ENCODE results near the gene CACNA1C. TPM values are rescaled to one million over a fixed set of nuclear protein-coding genes. Genes with fewer than 3 reads are reported as not detected.

CACNA1C gene
- total and polyA plus RNA-seq, 5 donors from 2014 or later: 0.02 to 0.14 (median 0.10) TPM

DNA sequence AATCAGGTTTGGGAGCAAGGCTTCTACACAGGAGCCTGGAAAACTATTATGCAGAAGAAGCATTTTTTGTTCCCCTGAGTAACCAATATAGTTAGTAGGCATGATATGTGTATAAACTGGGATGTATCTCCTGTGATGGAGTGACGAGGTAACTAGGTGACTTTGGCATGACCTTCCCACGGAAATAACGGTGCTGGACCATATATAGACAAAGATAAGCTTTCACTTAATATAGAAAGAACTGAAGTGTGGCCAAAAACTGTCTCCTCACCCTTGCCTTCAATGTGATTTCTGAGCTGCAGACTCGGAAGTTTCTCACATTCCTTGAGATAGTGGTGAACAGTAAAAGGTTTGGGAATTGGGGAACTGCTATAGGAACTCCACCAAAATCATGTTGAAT, 185.3 kb downstream of the CACNA1C start:
- Mint-ChIP-seq H3K36me3 (no peaks in the 10 kb centered on the region), H3K4me3 (no peak overlapping the region), H3K9me3 (no peaks in the 10 kb centered on the region), H3K27me3 (peaks cover 11% of the 10 kb centered on the region), H3K4me1 (no peaks in the 10 kb centered on the region), H3K27ac (no peak overlapping the region)
- Histone ChIP-seq H3K4me1 (ENCODE audit: control insufficient read depth, insufficient read depth, low read length, poor library complexity, severe bottlenecking) (no peaks in the 10 kb centered on the region), H3K9me3 (ENCODE audit: control insufficient read depth in 2 of 2, low read length in 2 of 2) (no peaks in the 10 kb centered on the region), H3K27me3 (ENCODE audit: control insufficient read depth, insufficient read depth, low read length) (peaks cover 3% of the 10 kb centered on the region), H3K36me3 (ENCODE audit: control insufficient read depth, insufficient read depth, low read length) (no peaks in the 10 kb centered on the region), H3K27ac (ENCODE audit: insufficient read depth, low read length, poor library complexity, severe bottlenecking) (no peak overlapping the region), H3K4me3 (ENCODE audit: low read depth, low read length) (no peak overlapping the region)
- DNase-seq (no peak), ATAC-seq (ENCODE audit: low read depth in 2 of 2) (no peak)

GRCh38 chr12:2239381-2239871, 186.6 kb downstream of the CACNA1C start:
- Mint-ChIP-seq H3K27me3 (peaks cover 5% of the 10 kb centered on the region), H3K4me1 (no peaks in the 10 kb centered on the region)
- ATAC-seq (ENCODE audit: low read depth in 2 of 2): no peak

GRCh38 chr12:2240390-2240789, 187.6 kb downstream of the CACNA1C start:
- DNase-seq (no peak), ATAC-seq (ENCODE audit: low read depth in 2 of 2) (no peak)
- H3K4me3 Mint-ChIP-seq: no peak overlapping the region
- H3K27ac ChIP-seq (ENCODE audit: insufficient read depth, low read length, poor library complexity, severe bottlenecking): no peak overlapping the region
- no peaks in the 10 kb centered on the region for H3K9me3 ChIP-seq (ENCODE audit: control insufficient read depth in 2 of 2, low read length in 2 of 2)
- no peaks in the 10 kb centered on the region for H3K36me3 ChIP-seq (ENCODE audit: control insufficient read depth, insufficient read depth, low read length)
- H3K27ac Mint-ChIP-seq: no peak overlapping the region
- no peaks in the 10 kb centered on the region for H3K4me1 Mint-ChIP-seq
- H3K27me3 Mint-ChIP-seq: peaks cover 5% of the 10 kb centered on the region
- H3K36me3 Mint-ChIP-seq: no peaks in the 10 kb centered on the region
- no peaks in the 10 kb centered on the region for H3K9me3 Mint-ChIP-seq
- H3K27me3 ChIP-seq (ENCODE audit: control insufficient read depth, insufficient read depth, low read length): peaks cover 3% of the 10 kb centered on the region
- no peaks in the 10 kb centered on the region for H3K4me1 ChIP-seq (ENCODE audit: control insufficient read depth, insufficient read depth, low read length, poor library complexity, severe bottlenecking)
- H3K4me3 ChIP-seq (ENCODE audit: low read depth, low read length): no peak overlapping the region

More at GRCh38 chr12:2239381-2239871, 186.6 kb downstream of the CACNA1C start:
- H3K36me3 Mint-ChIP-seq: no peaks in the 10 kb centered on the region
- no peaks in the 10 kb centered on the region for H3K36me3 ChIP-seq (ENCODE audit: control insufficient read depth, insufficient read depth, low read length)
- no peak overlapping the region for H3K27ac ChIP-seq (ENCODE audit: insufficient read depth, low read length, poor library complexity, severe bottlenecking)
- H3K4me1 ChIP-seq (ENCODE audit: control insufficient read depth, insufficient read depth, low read length, poor library complexity, severe bottlenecking): no peaks in the 10 kb centered on the region
- no peak overlapping the region for H3K4me3 ChIP-seq (ENCODE audit: low read depth, low read length)
- no peaks in the 10 kb centered on the region for H3K9me3 Mint-ChIP-seq
- no peak overlapping the region for H3K27ac Mint-ChIP-seq
- no peak overlapping the region for H3K4me3 Mint-ChIP-seq
- H3K27me3 ChIP-seq (ENCODE audit: control insufficient read depth, insufficient read depth, low read length): peaks cover 3% of the 10 kb centered on the region
- no peak for DNase-seq
- no peaks in the 10 kb centered on the region for H3K9me3 ChIP-seq (ENCODE audit: control insufficient read depth in 2 of 2, low read length in 2 of 2)

GRCh38 chr12:2240984-2241383, 188.2 kb downstream of the CACNA1C start:
- ATAC-seq (ENCODE audit: low read depth in 2 of 2) (no peak), DNase-seq (no peak)
- H3K9me3 ChIP-seq (ENCODE audit: control insufficient read depth in 2 of 2, low read length in 2 of 2): no peaks in the 10 kb centered on the region
- H3K27ac ChIP-seq (ENCODE audit: insufficient read depth, low read length, poor library complexity, severe bottlenecking): no peak overlapping the region
- no peaks in the 10 kb centered on the region for H3K36me3 ChIP-seq (ENCODE audit: control insufficient read depth, insufficient read depth, low read length)
- Mint-ChIP-seq H3K36me3 (no peaks in the 10 kb centered on the region), H3K27ac (no peak overlapping the region), H3K4me1 (no peaks in the 10 kb centered on the region), H3K27me3 (peaks cover 1% of the 10 kb centered on the region), H3K9me3 (no peaks in the 10 kb centered on the region), H3K4me3 (no peak overlapping the region)
- H3K4me1 ChIP-seq (ENCODE audit: control insufficient read depth, insufficient read depth, low read length, poor library complexity, severe bottlenecking): no peaks in the 10 kb centered on the region
- H3K27me3 ChIP-seq (ENCODE audit: control insufficient read depth, insufficient read depth, low read length): no peaks in the 10 kb centered on the region
- no peak overlapping the region for H3K4me3 ChIP-seq (ENCODE audit: low read depth, low read length)

GRCh38 chr12:2242216-2242615, 189.4 kb downstream of the CACNA1C start:
- H3K4me1 Mint-ChIP-seq: no peaks in the 10 kb centered on the region
- DNase-seq: no peak
- H3K27ac ChIP-seq (ENCODE audit: insufficient read depth, low read length, poor library complexity, severe bottlenecking): no peak overlapping the region
- no peaks in the 10 kb centered on the region for H3K4me1 ChIP-seq (ENCODE audit: control insufficient read depth, insufficient read depth, low read length, poor library complexity, severe bottlenecking)
- H3K36me3 Mint-ChIP-seq: no peaks in the 10 kb centered on the region
- no peaks in the 10 kb centered on the region for H3K36me3 ChIP-seq (ENCODE audit: control insufficient read depth, insufficient read depth, low read length)
- no peak overlapping the region for H3K4me3 Mint-ChIP-seq
- H3K9me3 Mint-ChIP-seq: no peaks in the 10 kb centered on the region
- no peak overlapping the region for H3K4me3 ChIP-seq (ENCODE audit: low read depth, low read length)
- H3K27me3 Mint-ChIP-seq: no peaks in the 10 kb centered on the region
- no peak for ATAC-seq (ENCODE audit: low read depth in 2 of 2)
- no peaks in the 10 kb centered on the region for H3K9me3 ChIP-seq (ENCODE audit: control insufficient read depth in 2 of 2, low read length in 2 of 2)
- H3K27me3 ChIP-seq (ENCODE audit: control insufficient read depth, insufficient read depth, low read length): no peaks in the 10 kb centered on the region
- H3K27ac Mint-ChIP-seq: no peak overlapping the region

DNA sequence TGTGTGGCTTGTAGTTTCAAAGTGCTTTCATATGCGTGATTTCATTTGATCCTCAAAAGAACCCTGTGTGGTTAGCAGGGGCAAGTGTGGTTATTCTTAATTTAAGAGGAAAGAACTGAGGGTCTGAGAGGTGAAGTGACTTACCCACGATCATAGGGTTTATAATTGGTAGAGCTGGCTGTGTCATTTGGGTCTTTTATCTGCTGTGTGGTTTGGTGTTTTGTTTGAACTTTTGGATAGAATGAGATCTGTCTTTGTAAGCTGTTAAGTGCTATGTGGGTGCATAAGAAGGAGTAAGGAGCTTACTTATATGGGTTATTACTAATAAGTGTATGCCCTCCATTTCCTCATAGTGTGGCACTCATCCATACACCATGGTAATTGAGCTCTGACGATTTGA, 190.0 kb downstream of the CACNA1C start:
- Histone ChIP-seq H3K4me3 (ENCODE audit: low read depth, low read length) (no peak overlapping the region), H3K9me3 (ENCODE audit: control insufficient read depth in 2 of 2, low read length in 2 of 2) (no peaks in the 10 kb centered on the region)
- H3K4me1 Mint-ChIP-seq: no peaks in the 10 kb centered on the region

DNA sequence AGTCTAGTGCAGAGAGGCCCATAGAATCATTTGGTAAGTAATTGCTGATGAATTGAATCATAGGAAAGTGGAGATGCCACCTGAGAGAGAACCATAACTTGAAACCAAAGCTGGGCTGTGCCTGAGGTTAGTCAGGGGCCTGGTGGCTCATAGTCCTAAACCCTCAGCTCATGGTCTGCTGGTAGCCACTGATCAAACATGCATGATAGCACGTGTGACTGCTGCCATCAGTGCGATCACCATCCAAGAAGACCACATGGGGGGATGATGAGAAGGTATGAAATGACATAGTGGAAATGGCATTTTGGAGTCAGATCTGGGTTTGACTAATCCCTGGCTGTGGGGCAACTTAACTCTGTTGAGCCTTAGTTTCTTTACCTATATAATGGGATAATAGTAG, 190.5 kb downstream of the CACNA1C start:
- Mint-ChIP-seq H3K36me3 (no peaks in the 10 kb centered on the region), H3K27ac (no peak overlapping the region), H3K9me3 (no peaks in the 10 kb centered on the region), H3K4me1 (no peaks in the 10 kb centered on the region), H3K4me3 (no peak overlapping the region), H3K27me3 (no peaks in the 10 kb centered on the region)
- ATAC-seq (ENCODE audit: low read depth in 2 of 2) (no peak), DNase-seq (no peak)
- Histone ChIP-seq H3K27ac (ENCODE audit: insufficient read depth, low read length, poor library complexity, severe bottlenecking) (no peak overlapping the region), H3K27me3 (ENCODE audit: control insufficient read depth, insufficient read depth, low read length) (no peaks in the 10 kb centered on the region), H3K4me3 (ENCODE audit: low read depth, low read length) (no peak overlapping the region), H3K9me3 (ENCODE audit: control insufficient read depth in 2 of 2, low read length in 2 of 2) (no peaks in the 10 kb centered on the region), H3K4me1 (ENCODE audit: control insufficient read depth, insufficient read depth, low read length, poor library complexity, severe bottlenecking) (no peaks in the 10 kb centered on the region), H3K36me3 (ENCODE audit: control insufficient read depth, insufficient read depth, low read length) (no peaks in the 10 kb centered on the region)

More for the DNA sequence above, 190.0 kb downstream of the CACNA1C start:
- Mint-ChIP-seq H3K27ac (no peak overlapping the region), H3K27me3 (no peaks in the 10 kb centered on the region), H3K9me3 (no peaks in the 10 kb centered on the region), H3K36me3 (no peaks in the 10 kb centered on the region), H3K4me3 (no peak overlapping the region)
- no peaks in the 10 kb centered on the region for H3K4me1 ChIP-seq (ENCODE audit: control insufficient read depth, insufficient read depth, low read length, poor library complexity, severe bottlenecking)
- no peaks in the 10 kb centered on the region for H3K36me3 ChIP-seq (ENCODE audit: control insufficient read depth, insufficient read depth, low read length)
- H3K27me3 ChIP-seq (ENCODE audit: control insufficient read depth, insufficient read depth, low read length): no peaks in the 10 kb centered on the region
- ATAC-seq (ENCODE audit: low read depth in 2 of 2): no peak
- no peak overlapping the region for H3K27ac ChIP-seq (ENCODE audit: insufficient read depth, low read length, poor library complexity, severe bottlenecking)
- no peak for DNase-seq

- Histone ChIP-seq H3K4me1 (ENCODE audit: control insufficient read depth, insufficient read depth, low read length, poor library complexity, severe bottlenecking) (no peaks in the 10 kb centered on the region), H3K9me3 (ENCODE audit: control insufficient read depth in 2 of 2, low read length in 2 of 2) (no peaks in the 10 kb centered on the region), H3K36me3 (ENCODE audit: control insufficient read depth, insufficient read depth, low read length) (no peaks in the 10 kb centered on the region), H3K4me3 (ENCODE audit: low read depth, low read length) (no peak overlapping the region), H3K27me3 (ENCODE audit: control insufficient read depth, insufficient read depth, low read length) (no peaks in the 10 kb centered on the region), H3K27ac (ENCODE audit: insufficient read depth, low read length, poor library complexity, severe bottlenecking) (no peak overlapping the region)
- Mint-ChIP-seq H3K9me3 (no peaks in the 10 kb centered on the region), H3K4me1 (no peaks in the 10 kb centered on the region), H3K36me3 (no peaks in the 10 kb centered on the region), H3K4me3 (no peak overlapping the region), H3K27ac (no peak overlapping the region), H3K27me3 (no peaks in the 10 kb centered on the region)
- ATAC-seq (ENCODE audit: low read depth in 2 of 2) (no peak), DNase-seq (no peak)
These were observed 191.4 kb downstream of the CACNA1C start for GRCh38 chr12:2244013-2244861.
